GM12878 (cell line): ENCODE results near the gene ITIH5. TPM values are rescaled to one million over a fixed set of nuclear protein-coding genes. Genes with fewer than 3 reads are reported as not detected.

ENCODE experiments used
- ATAC-seq: fragments of 200-7000 bp; cut with Tn5 transposase; 3 replicates; pipeline ENCODE4 v1.9.1; 2020; ENCODE audit warnings: mild to moderate bottlenecking, moderate library complexity
- BruUV-seq: library from RNA; stranded (reverse); fragments of 400-500 nt; replicated peaks from 2 replicates; lab custom pipeline; 2021; lab: Mats Ljungman, UMichigan
- CTCF ChIA-PET: fragments of 300-600 bp; sonication (Branson Sonifier 250); formaldehyde crosslinking; extraction: SDS; loops from one replicate; lab custom pipeline; 2021; ENCODE audit warnings: inconsistent platforms; lab: Yijun Ruan, JAX
- POLR2A ChIA-PET: fragments of 350-600 bp; formaldehyde crosslinking; extraction: SDS; loops from one replicate; lab custom pipeline; 2021; ENCODE audit warnings: inconsistent platforms; lab: Charles Lee
- RAD21 ChIA-PET: fragments of 300-600 bp; sonication (Branson Sonifier 250); formaldehyde crosslinking; loops from one replicate; lab custom pipeline; 2023; ENCODE audit warnings: antibody characterized with exemption; ENCODE audit not compliant: unreplicated experiment; lab: Charles Lee
- SMC1A ChIA-PET: fragments of 300-600 bp; sonication (Branson Sonifier 250); formaldehyde crosslinking; loops from one replicate; lab custom pipeline; 2023; ENCODE audit not compliant: unreplicated experiment, uncharacterized antibody; lab: Charles Lee
- DNase-seq: peaks from one replicate; pipeline ENCODE4 v3.0.0-alpha.2; 2011; ENCODE audit warnings: low read depth, low spot score
- FAIRE-seq: peaks from 3 replicates; lab custom pipeline; 2011; peaks lifted over from hg19 to GRCh38; lab: Jason Lieb, UNC
- H2AFZ ChIP-seq: 2 replicates; pipeline ENCODE4 v1.6.0; 2011; ENCODE audit warnings: low read depth, low read length, control low read depth; ENCODE audit not compliant: control insufficient read depth
- H3K27ac ChIP-seq: 2 replicates; pipeline ENCODE4 v1.5.1; 2011; ENCODE audit warnings: control low read depth; ENCODE audit not compliant: control insufficient read depth, insufficient read depth
- H3K27me3 ChIP-seq, 2 experiments: replicated peaks in 1 of 2; 2 replicates each; pipeline versions ENCODE4 v1.6.0 to v1.6.1; 2011; ENCODE audit warnings: low read length in 1 of 2; ENCODE audit not compliant: control insufficient read depth in 2 of 2, insufficient read depth in 2 of 2
- H3K36me3 ChIP-seq, 2 experiments: 2 replicates each; pipeline ENCODE4 v1.5.1; 2011; ENCODE audit warnings: low read length in 1 of 2; ENCODE audit not compliant: control insufficient read depth in 2 of 2, insufficient read depth in 2 of 2
- H3K4me1 ChIP-seq: 2 replicates; pipeline ENCODE4 v1.6.1; 2011; ENCODE audit warnings: mild to moderate bottlenecking, low read length, moderate library complexity, mixed read lengths; ENCODE audit not compliant: control insufficient read depth, insufficient read depth
- H3K4me2 ChIP-seq: 2 replicates; pipeline ENCODE4 v1.6.0; 2011; ENCODE audit warnings: control low read depth; ENCODE audit not compliant: control insufficient read depth, insufficient read depth
- H3K4me3 ChIP-seq: fragments of 200-600 bp; sonication (generic); 2 replicates; pipeline ENCODE4 v1.5.1; 2016
- H3K79me2 ChIP-seq: 2 replicates; pipeline ENCODE4 v1.6.0; 2011; ENCODE audit warnings: low read length; ENCODE audit not compliant: control insufficient read depth, insufficient read depth
- H3K9ac ChIP-seq: 2 replicates; pipeline ENCODE4 v1.8.0; 2011; ENCODE audit warnings: low read length, control low read depth, mixed read lengths; ENCODE audit not compliant: control insufficient read depth, insufficient read depth
- H3K9me3 ChIP-seq: replicated peaks from 3 replicates; pipeline ENCODE4 v1.5.1; 2011; ENCODE audit warnings: mild to moderate bottlenecking, low read length; ENCODE audit not compliant: control insufficient read depth, insufficient read depth
- H4K20me1 ChIP-seq: 2 replicates; pipeline ENCODE4 v1.6.0; 2011; ENCODE audit not compliant: control insufficient read depth, insufficient read depth
- ASH2L ChIP-seq: fragments of 300-600, 200-600 bp; sonication (generic); IDR thresholded peaks from 2 replicates; pipeline ENCODE4 v1.6.1; 2017; ENCODE audit warnings: low read depth, mild to moderate bottlenecking, borderline replicate concordance
- EGR1 ChIP-seq, 2 experiments: IDR thresholded peaks; 1 replicate in 1 of 2; 2 replicates in 1 of 2; pipeline ENCODE4 v1.6.1; 2011 to 2012; ENCODE audit warnings: low read depth in 2 of 2, low read length in 2 of 2, borderline replicate concordance in 1 of 2, mild to moderate bottlenecking in 1 of 2, moderate library complexity in 1 of 2
- MTA3 ChIP-seq: IDR thresholded peaks from 2 replicates; pipeline ENCODE4 v1.6.1; 2012; ENCODE audit warnings: low read length, inconsistent platforms, borderline replicate concordance
- NRF1 ChIP-seq: conservative IDR thresholded peaks from 2 replicates; pipeline ENCODE4 v1.6.1; 2011; ENCODE audit warnings: mild to moderate bottlenecking, low read depth, low read length, improper control_type of control experiment
- POU2F2 ChIP-seq: IDR thresholded peaks from 3 replicates; pipeline ENCODE4 v1.6.1; 2011; ENCODE audit warnings: low read depth, mild to moderate bottlenecking, low read length, borderline replicate concordance
- RB1 ChIP-seq: fragments of 450-650 bp; formaldehyde crosslinking; IDR thresholded peaks from 2 replicates; pipeline ENCODE4 v1.6.1; 2017; ENCODE audit warnings: mild to moderate bottlenecking, borderline replicate concordance
- SIN3A ChIP-seq: IDR thresholded peaks from 2 replicates; pipeline ENCODE4 v1.6.1; 2012; ENCODE audit warnings: low read depth, low read length, improper control_type of control experiment
- SMAD5 ChIP-seq: IDR thresholded peaks from 2 replicates; pipeline ENCODE4 v1.6.1; 2016; ENCODE audit warnings: antibody characterized with exemption, low read depth
- SREBF1 ChIP-seq: IDR thresholded peaks from 2 replicates; pipeline ENCODE4 v1.6.1; 2012; ENCODE audit warnings: mild to moderate bottlenecking, low read length
- ZNF24 ChIP-seq: fragments of 450-650 bp; IDR thresholded peaks from 2 replicates; pipeline ENCODE4 v1.6.1; 2017; ENCODE audit warnings: antibody characterized with exemption, mild to moderate bottlenecking
- ZSCAN29 ChIP-seq: fragments of 450-650 bp; IDR thresholded peaks from 2 replicates; pipeline ENCODE4 v1.6.1; 2017; ENCODE audit warnings: mild to moderate bottlenecking, moderate library complexity
- WGBS: methylation state at CpG from one replicate; pipeline ENCODE4 v1.1.6; 2016; ENCODE audit warnings: low lambda C conversion rate; ENCODE audit not compliant: insufficient replicate concordance, insufficient coverage; ENCODE audit errors: missing lambda C conversion rate; 5-methylcytosine and 5-hydroxymethylcytosine counted together
- in situ Hi-C: fragments of 300-500 bp; cut with MboI; formaldehyde crosslinking; loops from 9 replicates; pipeline ENCODE4 v1.14.3; 2018; ENCODE audit warnings: mixed read lengths
- intact Hi-C: fragments of 100-400 bp; cut with micrococcal nuclease; formaldehyde crosslinking; loops from one replicate; pipeline ENCODE4 v1.14.2; 2022; ENCODE audit not compliant: unreplicated experiment
- polyA plus RNA-seq, 11 experiments: library from polyadenylated mRNA; depleted of rRNA in 4 of 11; unstranded in 6 of 11; stranded (reverse) in 5 of 11; fragments of >200 nt; fragmentation: Nextera tagmentation in 4 of 11; fragmentation: Illumina TruSeq in 1 of 11; extraction: Ambion mirVana in 4 of 11; extraction: Trizol in 1 of 11; gene quantifications; 1 replicate in 1 of 11; 2 replicates in 10 of 11; pipeline versions ENCODE4 v1.2.1 to v1.2.3, GENCODE V29; 2011 to 2016; ENCODE audit warnings: inconsistent platforms in 2 of 11, missing spikeins in 2 of 11, low read depth in 1 of 11
- total RNA-seq, 4 experiments: library from RNA; depleted of rRNA in 3 of 4; stranded (reverse); fragments of >200 nt in 3 of 4; fragmentation: Illumina TruSeq in 1 of 4; extraction: Trizol in 1 of 4; gene quantifications; 2 replicates each; pipeline versions ENCODE4 v1.2.1 to v1.2.3, GENCODE V29; 2013 to 2021

Gene ITIH5
- total and polyA plus RNA-seq, 10 of the 15 experiments (the other 5 are each of a cell fraction or from before 2014, with no cell fraction given), result 0.14 to 0.43 (median 0.21) TPM; not detected in 7

GRCh38 chr10:7611909-7612308 lies 54.9 kb downstream of the ITIH5 start:
- no peaks in the 10 kb centered on the region for H3K9me3 ChIP-seq
- H3K27ac ChIP-seq, result no peak overlapping the region
- ATAC-seq (no peak), DNase-seq (no peak), FAIRE-seq (no peak)
- CTCF ChIA-PET, result interaction anchor here (0.7 to 1.7 kb wide), 2 partner anchors 65 to 73 kb away, joined by 3 read pairs; no protein-coding TSS in a partner anchor
- in situ Hi-C loops (no loop called here), intact Hi-C loops (loop anchor here (5.0 kb wide), 1 partner anchor 75 kb away; no protein-coding TSS in a partner anchor)
- no peaks in the 10 kb centered on the region for H3K4me1 ChIP-seq
- H4K20me1 ChIP-seq, result no peaks in the 10 kb centered on the region
- 72% methylated on average over 3 of the region's 3 CpGs for WGBS
- no peak overlapping the region for H2AFZ ChIP-seq
- H3K4me3 ChIP-seq, result no peak overlapping the region
- no peaks in the 10 kb centered on the region for H3K79me2 ChIP-seq
- POLR2A ChIA-PET, result interaction anchor here (0.6 kb wide), 1 partner anchor 24 kb away, joined by 4 read pairs; no protein-coding TSS in a partner anchor
- BruUV-seq, result no TSS peak
- RAD21 ChIA-PET, result no interaction called here
- H3K9ac ChIP-seq, result no peak overlapping the region
- SMC1A ChIA-PET, result interaction anchor here (0.6 to 1.9 kb wide), 3 partner anchors 10 to 341 kb away, joined by 3 to 6 read pairs (median 3); no protein-coding TSS in a partner anchor
- H3K36me3 ChIP-seq, result no peaks in the 10 kb centered on the region
- H3K27me3 ChIP-seq, result no peaks in the 10 kb centered on the region
- no peak for TF ChIP-seq SREBF1
- TF ChIP-seq SMAD5, result no peak
- TF ChIP-seq NRF1, result no peak
- TF ChIP-seq MTA3, result no peak
- TF ChIP-seq SIN3A, result no peak
- no peak for TF ChIP-seq ZNF24
- TF ChIP-seq POU2F2, result no peak
- TF ChIP-seq ASH2L, result no peak
- TF ChIP-seq ZSCAN29, result no peak
- no peak for TF ChIP-seq RB1
- TF ChIP-seq EGR1 (IDR thresholded peaks at IDR 0.05; ENCODE audit: borderline replicate concordance in 1 of 2, low read depth in 2 of 2, low read length in 2 of 2), result no peak
- no peak overlapping the region for H3K4me2 ChIP-seq
